GM18870 (cell line): Measurements from ENCODE around the gene DDOST.

Experiments used
- ATAC-seq: cut with Tn5 transposase; IDR thresholded peaks from one replicate; pipeline ENCODE4 v1.9.1; 2021; ENCODE audit warnings: moderate library complexity; ENCODE audit not compliant: unreplicated experiment

DDOST gene

GRCh38 chr1:20661207-20662109 is at the start of gene DDOST:
Gene DDOST (minus strand): TSS chr1:20661369. CDS start chr1:20661350, 19 bp downstream.
- peak; percentile 95 for ATAC-seq

GRCh38 chr1:20710469-20711284 is 49.5 kb upstream of the DDOST start:
- no peak for ATAC-seq

GRCh38 chr1:20709868-20710267 is 48.7 kb upstream of the DDOST start:
- no peak for ATAC-seq

GRCh38 chr1:20708891-20709290 is 47.7 kb upstream of the DDOST start:
- ATAC-seq, result no peak

GRCh38 chr1:20708057-20708456 is 46.9 kb upstream of the DDOST start:
- no peak for ATAC-seq

- ATAC-seq, result no peak
Observed at GRCh38 chr1:20706841-20707240, 45.7 kb upstream of the DDOST start.

GRCh38 chr1:20705203-20705755 is 44.1 kb upstream of the DDOST start:
- no peak for ATAC-seq

- ATAC-seq, result no peak
Observed at GRCh38 chr1:20704390-20705202, 43.4 kb upstream of the DDOST start.

- ATAC-seq, result no peak
Observed at GRCh38 chr1:20703124-20703756, 42.1 kb upstream of the DDOST start.

GRCh38 chr1:20702416-20702815 is 41.2 kb upstream of the DDOST start:
- ATAC-seq, result no peak

GRCh38 chr1:20701847-20702246 is 40.7 kb upstream of the DDOST start:
- ATAC-seq, result no peak

- no peak for ATAC-seq
Observed at GRCh38 chr1:20701446-20701845, 40.3 kb upstream of the DDOST start.

GRCh38 chr1:20700636-20701215 is 39.6 kb upstream of the DDOST start:
- ATAC-seq, result no peak

- ATAC-seq, result no peak
Observed at GRCh38 chr1:20699558-20699957, 38.4 kb upstream of the DDOST start.

GRCh38 chr1:20698195-20698910 is 37.2 kb upstream of the DDOST start:
- ATAC-seq, result no peak

- no peak for ATAC-seq
Observed at GRCh38 chr1:20697563-20697962, 36.4 kb upstream of the DDOST start.

- ATAC-seq, result no peak
Observed at GRCh38 chr1:20696397-20697333, 35.5 kb upstream of the DDOST start.

GRCh38 chr1:20695515-20695914 is 34.3 kb upstream of the DDOST start:
- no peak for ATAC-seq
